COLO668 (cell line): ENCODE results near the gene ARSJ.
A peak's percentile ranks its signal among the peaks of the same experiment; 100 is the strongest.
"Not testable (repeated sequence)": the region's sequence is repeated elsewhere in the genome, so short reads cannot be mapped to it uniquely, and the experiment has no call there.

Experiments
- DNase-seq: peaks from one replicate; lab custom pipeline; 2025; ENCODE audit not compliant: unreplicated experiment; lab: John Stamatoyannopoulos, UW

The ARSJ gene

DNA sequence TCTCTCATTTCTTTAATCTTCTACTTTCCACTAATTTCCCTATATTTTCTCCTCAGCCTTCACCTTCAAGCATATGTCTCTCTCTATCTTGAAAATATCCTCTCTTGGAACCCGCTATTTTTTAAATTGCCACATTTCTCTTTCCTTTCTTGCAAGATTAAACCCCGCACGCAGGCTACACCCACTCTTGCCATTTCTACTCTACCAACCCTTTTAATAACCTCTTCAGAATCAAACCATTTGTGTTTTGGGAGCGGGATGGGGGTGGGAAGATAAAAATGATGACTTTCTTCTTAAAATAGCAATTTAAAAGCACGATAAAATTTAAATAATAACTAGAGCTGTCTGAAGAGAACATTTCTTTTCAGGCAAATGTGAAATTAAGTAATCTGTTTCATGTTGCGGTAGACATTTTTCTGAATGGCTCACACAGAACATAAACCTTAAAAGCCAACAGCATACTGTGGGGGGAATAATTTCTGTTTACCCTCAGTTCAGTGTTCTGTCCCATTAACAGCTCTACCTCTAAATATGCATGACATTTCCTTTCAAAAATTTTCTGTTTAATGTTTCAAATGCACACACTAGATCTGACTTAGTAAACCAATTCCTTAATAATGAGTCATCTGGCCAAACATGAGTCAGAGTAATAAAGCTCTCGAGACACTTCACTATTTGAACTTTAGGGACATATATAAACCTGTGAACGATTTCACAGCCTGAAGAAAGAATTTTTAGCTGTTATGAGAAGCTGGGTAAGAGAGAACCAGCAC is 20.5 kb downstream of the ARSJ start:
- DNase-seq = no peak

DNA sequence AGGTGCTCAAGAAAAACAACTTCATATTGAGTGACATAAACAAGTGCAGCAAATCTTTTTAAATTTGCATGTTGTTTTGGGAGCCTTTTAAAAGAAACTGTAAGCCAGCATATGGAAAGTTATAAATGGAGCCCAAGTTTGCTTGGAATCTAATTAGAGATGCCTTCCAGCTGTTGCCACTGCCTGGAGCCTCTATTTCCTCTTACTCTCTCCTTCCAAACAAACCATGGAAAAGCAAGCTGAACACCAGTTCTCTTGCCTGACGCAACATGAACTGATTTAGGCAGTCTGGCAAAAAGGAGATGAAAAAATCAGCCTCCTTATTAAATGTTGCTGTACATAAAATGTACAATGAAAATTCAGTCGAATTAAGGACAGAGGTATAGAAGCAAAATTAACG is 21.5 kb downstream of the ARSJ start:
- DNase-seq = no peak

DNA sequence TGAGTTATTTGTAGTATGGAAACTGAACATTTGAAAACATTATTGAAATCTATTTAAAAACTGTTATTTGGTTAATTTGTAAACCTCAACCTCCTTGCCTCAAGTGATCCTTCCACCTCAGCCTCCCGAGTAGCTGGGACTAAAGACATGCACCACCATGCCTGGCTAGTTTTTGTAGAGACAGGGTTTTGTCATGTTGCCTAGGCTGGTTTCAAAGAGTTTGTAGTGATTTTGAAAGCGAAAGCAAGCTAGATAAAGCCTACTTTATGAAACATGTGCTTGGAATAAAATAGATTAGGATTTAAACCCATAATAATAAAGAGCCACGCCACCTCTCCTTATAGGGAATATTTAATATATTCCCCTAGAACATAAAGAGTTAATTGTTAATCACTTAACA is 23.5 kb downstream of the ARSJ start:
- DNase-seq = no peak

DNA sequence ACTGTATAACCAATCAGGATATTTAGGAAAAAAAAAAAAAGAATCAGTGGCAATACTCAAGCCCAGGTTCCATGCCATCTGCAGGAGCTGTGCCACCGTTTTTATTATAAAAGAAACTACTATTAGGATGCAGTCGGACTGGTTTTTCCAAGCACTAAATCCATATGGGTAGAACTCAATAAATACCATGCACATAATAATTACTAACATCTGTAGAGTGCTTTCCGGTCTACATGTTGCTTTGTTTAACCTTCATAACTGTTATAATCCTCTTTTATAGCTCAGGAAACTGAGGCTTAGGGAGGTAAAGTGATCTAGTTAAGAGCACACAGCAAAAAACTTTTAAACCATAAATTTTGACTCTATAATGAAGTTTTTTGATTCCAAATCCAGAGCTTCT is 24.0 kb downstream of the ARSJ start:
- no peak for DNase-seq

DNA sequence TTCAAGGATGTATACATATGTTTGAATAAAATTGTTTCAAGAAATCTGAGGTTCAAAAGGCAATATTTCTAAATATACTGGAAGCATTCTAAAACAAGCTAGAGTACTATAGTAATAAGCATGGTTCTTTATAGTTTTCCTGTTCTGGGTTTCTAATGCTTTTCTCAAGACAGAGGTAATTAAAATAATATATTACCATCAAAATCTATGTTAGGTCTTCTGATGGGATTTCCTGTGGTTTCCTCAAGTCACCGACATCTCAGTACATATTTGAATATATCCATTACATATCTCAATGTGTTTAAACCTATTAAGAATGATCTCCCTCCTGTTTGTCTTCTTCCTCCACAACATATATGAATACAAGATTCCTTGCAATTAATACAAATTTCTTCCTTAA is 25.6 kb downstream of the ARSJ start:
- DNase-seq = no peak

DNA sequence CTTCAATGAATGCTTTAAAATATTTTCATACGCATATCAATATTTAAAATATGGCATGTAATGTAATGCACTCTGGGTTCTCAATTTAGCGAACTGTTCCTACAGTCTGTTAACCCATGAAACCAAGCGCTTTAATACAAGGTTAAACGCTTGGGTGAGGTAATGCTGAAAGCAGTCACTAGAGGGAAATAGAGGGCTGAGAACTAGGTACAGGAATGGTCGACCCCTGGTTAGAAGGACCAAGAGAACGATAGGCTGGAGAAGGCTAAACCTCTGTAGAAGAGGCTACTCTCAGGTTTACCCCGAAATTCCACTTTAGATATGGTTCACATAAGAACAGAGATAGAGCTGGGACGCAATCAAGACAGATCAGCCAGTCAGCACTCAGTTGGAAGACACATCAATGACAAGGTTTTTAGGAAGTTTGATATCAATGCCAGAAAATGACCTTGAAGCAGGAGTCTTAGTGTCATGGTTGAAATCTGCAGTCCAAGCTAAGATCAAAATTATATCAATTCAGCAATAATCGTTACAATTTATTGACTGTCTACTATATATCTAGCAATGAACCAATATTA is 26.9 kb downstream of the ARSJ start:
- DNase-seq = peak; percentile 34

DNA sequence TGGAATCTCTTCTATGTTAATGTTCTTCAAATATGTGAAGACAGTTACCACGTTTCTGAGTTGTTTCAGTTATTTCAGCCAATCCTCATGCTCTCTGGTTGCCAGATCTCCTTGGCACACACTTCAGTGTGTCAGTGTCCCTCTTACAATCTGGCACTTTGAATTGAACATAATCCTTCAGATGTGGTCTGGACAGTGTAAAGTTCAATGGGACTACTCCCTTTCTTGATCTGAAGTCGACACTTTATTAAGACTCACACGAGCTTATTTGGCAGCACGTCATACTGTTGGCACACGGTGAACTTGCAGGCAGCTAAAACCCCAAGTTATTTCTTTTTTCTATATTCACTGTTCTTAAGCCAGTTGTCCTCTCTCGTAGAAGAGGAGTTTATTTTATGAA is 28.2 kb downstream of the ARSJ start:
- DNase-seq = no peak

DNA sequence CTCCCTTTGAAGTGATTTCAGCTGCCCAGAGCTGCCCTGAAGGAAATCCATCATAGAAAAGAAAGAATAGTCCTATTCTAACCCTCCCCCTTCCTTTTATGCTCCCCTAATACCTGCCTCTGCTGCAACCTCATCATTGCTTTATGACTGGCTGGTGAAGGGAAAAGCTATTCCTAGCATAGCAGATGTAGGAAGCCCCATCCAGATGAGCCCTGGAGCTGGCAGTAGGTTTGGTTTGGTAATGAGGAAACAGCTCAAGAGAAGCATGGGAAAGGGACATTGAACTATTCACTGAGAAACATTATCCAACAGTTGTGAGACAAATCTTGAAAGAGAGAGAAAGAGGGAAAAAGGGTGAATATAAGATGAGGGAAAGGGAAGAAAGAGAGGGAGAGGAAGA is 29.2 kb downstream of the ARSJ start:
- no peak for DNase-seq

DNA sequence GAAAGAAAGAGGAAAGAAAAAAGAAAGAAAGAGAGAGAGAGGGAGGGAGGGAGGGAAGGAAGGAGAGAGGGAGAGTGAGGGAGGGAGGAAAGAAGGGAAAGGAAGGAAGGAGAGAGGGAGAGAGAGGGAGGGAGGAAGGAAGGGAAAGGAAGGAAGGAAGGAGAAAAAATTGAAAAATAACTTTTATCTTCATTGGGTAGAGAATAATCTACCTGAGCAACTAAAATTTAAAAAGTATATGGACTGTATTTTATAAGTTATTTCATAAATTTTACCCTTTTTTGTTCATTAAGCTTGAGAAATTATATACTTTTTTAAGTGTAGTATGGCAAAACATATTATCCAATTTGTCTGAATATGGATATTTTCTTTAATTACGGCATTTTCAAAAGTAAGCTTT is 32.0 kb downstream of the ARSJ start:
- no peak for DNase-seq

DNA sequence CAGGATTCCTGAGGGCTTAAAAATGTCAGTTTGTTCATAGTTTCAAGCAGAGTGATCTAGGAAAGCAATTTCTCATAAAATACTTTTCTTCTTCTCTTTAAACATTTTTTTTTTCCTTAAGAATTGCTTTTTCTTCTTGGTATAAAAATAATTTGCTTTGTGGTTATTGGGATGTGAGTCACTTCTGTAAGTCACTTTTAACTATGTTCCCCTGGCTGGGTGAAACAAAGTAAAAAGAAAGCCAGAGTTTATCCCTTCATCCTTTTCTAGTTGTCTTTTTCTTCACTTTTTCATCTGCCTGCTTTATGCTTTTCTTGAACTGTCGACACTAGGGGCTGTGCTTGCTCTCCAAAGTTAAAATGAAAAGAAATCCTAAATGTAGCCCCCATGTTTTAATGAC is 33.5 kb downstream of the ARSJ start:
- DNase-seq = no peak

DNA sequence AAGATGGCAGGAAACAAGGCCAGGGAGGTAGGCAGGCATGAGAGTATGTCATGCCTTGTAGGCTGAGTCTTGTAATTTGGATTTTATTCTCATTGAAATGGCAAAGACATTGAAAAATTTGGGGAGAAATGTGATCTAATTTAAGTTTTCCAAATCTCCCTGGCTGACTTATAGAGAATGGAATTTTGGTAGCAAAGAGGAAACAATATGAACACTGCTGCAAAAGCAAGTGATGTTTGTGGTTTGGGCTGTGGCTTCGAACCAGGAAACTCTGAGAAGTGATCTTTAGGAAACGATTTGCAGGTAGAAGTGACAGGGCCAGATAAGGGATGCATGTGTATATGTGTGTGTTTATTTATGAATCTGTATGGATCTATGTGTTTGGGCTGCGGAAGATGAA is 35.6 kb downstream of the ARSJ start:
- DNase-seq = no peak

DNA sequence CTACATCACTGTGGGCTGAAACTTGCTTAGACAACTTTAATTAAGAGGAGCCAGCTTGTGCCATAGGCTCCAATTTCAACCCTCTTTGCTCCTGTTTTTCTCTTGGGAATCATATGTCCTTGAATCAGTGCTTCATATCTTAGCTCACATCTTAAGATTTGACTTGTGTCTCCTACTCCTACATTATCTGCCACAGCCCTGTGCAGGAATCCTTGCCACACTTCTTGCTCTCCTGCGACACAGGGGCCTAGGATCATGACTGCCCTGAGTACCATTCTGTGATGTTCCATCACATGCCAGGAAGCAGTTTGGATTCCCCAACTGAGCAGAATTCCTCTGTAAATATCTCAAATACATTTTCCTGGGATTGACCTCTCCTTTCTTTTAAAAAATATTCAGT is 36.4 kb downstream of the ARSJ start:
- no peak for DNase-seq

DNA sequence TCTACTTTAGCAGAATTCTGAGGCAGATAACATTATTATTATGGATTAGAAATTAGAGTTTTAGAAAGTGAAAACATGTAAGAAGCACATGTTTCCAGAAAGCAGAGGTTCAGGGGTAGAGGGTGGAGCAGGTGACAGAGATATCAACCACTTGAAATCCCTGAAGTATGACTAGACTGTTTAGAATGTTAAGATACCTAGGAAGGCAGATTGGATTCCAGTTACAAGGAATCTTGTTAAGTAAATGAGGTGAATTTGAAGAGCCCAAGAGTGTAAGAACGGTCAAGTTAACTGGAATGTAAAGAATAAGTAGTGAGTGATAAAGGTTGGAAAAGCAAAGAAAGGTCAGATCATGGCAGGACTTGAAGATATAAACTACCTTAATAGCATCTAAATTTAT is 37.6 kb downstream of the ARSJ start:
- DNase-seq = no peak

DNA sequence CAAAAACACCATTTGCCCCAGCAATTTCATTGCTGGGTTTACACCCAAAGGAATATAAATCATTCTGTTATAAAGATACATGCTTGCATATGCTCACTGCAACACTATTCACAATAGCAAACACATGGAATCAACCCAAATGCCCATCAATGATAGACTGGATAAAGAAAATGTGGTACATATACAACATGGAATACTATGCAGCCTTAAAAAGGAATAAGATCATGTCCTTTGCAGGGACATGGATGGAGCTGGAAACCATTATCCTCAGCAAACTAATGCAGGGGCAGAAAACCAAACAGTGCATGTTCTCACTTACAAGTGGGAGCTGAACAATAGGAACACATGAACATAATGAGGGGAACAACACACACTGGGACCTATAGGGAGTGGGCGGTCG is 39.3 kb downstream of the ARSJ start:
- not testable (repeated sequence) for DNase-seq

DNA sequence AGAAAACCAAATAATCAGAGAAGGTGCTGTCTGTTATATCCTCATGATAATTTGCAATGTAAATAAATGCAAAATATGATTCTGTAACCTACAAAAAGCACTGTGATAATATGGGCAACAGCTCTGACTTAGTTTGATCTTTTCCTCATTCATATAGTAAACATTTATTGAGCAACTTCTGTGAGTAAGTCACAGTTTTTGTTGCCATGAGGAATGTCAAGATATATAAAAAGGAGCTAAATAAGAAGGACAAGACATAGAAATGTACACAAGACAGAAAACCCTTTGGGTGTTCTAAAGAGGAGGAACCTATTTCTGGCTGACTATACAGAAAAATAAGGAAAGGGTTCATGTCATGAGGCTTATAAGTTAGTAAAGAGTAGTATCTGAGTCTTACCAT is 44.3 kb downstream of the ARSJ start:
- no peak for DNase-seq

DNA sequence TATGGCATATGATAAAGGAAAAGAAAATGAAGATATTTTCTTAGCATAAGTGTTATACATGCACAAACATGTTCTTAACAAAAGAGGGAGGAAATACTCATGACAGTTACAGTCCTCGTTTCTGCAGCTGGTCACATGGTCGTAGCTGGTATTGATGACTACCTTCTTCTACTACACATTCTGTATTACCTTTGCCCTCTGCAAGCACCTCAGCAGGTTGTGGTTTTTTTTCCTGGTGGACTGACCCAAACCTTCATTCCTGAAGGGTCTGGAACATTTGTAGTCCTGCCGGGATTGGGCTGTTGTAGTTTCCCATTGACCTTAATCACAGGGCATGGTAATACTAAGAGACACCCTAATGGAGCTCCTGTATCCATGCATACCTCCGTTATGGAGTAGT is 54.7 kb downstream of the ARSJ start:
- DNase-seq = not testable (repeated sequence)

DNA sequence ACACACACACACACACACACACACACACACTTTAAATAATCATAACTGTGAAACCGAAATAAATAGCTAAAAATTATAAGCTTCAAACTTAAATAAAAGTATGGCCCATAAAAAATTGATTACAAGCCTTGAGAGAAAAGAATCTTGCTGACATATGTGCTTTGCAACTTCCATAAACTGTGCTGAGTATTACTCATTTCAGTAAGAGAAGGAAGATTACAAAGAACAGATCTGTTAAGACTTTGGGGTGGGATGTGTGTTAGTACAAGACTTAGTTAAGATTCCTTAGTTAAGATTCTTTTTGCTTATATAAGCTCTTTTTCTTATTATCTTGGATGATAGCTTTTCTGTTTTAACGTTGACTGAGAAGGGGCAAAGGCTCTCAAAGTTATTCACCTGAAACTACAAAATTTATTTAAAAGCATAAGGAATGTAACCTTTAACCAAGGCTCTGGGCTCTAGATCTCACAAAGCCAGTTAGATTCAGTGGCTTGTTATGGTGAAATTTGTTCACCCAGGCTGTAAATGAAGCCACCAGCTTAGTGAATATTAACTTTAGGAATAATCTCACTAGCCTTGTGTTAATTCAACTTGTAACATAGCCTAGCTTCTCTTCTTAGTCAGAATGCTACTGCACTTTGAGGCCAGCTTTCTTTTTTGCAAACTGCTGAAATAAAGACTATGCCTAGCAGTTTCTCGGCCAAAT is 58.2 kb downstream of the ARSJ start:
- DNase-seq = no peak

DNA sequence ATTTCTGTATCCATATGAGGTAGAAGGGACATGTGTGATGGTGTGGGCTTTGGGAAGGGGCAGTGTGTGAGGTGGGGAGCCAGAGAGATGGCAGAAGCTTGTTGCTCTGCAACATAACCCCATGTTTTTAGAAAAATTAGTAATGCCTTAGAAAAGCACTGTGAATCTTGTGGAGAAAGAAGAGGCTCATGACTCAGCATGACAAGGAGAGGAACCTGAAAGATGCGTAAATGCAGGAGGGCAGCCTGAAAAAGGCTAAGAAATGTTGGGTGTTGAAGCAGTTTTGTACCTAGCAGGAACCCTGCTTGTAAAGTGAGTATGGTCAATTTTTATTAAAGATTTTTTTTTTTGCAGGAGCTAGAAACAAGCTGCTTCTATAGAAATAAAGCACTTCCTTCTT is 59.8 kb downstream of the ARSJ start:
- DNase-seq = no peak

DNA sequence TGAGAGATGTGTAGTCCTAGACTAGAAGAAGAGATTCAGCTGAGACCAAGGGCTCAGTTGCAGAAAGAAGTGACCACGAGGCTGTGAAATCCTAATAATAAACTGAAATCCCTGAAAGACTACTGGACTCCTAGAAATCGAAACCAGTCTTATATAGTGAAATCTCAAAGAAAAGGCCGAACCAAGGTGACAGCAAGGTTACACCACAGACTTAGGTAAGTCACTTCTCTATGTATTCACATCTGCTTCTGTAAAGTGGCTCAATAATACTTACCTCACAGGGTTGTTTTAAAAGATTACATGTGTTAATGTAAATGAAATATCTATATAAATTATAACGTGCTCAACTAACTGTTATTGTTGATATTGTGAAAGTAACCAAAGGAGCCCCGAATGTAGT is 60.3 kb downstream of the ARSJ start:
- DNase-seq = no peak

DNA sequence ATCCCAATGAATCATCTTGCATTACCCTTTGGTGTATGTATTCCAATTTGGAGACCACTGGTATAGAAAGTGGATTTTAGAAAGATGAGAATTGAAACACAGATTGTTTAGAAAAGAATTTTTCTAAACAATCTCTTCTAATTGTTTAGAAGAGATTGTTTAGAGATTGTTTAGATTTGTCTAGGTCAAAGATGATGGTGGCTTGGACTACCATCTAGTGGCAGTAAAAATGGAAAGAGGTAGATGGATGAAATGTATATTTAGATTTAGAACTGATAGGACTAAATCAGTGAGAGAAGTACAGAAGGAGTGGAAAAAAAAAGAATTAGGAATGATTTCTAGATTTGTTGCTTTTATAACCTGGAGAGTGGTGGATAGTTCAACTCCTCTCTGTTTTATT is 70.6 kb downstream of the ARSJ start:
- DNase-seq = no peak

DNA sequence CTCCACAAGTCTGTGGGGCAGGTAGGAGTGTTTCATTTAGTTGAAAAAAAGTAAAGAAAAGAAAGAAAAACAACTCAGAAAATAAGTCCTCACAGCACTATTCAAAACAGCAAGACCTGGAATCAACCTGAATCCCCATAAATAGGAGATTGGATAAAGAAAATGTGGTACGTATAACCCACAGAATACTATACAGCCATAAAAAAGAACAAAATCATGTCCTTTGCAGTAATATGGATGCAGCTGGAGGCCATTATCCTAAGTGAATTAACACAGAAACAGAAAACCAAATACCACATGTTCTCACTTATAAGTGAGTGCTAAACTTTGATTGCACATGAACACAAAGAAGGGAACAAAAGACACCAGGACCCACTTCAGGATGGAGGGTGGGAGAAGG is 71.9 kb downstream of the ARSJ start:
- no peak for DNase-seq

DNA sequence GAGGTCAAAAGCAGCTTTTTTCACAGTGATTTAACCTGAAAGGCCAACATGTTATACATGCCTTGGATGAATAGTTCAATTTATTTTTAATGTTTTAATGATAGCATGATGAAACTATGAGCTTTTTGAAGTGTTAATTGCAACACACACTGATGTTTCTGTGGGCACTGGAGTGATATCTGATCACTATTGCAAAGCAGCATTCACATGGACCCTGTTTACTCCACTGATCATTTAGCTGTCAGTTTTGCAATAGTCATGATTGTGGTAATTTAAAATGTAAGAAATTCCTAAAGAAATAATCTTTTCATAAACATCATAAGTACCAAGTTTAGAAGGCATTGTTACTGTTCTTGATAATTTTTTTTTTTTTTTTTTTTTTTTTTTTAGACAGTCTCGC is 74.1 kb downstream of the ARSJ start:
- DNase-seq = no peak

DNA sequence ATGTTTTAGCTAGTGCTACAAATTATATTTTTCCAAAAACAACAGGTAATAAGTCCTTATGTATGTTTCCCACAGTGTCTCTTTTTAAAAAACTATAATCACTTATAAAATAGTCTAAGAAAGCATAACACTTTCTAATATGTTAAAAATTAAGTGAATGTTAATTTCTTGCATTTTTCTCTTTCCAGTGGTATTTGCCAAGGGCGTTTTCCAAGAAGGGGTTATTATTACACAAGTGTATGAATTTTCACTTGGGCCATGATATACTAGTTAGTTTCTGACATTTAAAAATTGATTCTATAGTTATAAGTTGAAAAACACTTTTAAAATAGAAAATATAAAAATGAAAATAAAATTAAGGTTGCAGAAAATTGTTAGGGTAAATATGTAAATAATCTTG is 74.6 kb downstream of the ARSJ start:
- DNase-seq = no peak
